Activated effector memory CD4-positive, alpha-beta T cell treated with Interleukin-2 at 50 U/mL for 16 hours (primary cell): ENCODE measurements around the gene HNRNPUL1.
A peak's percentile ranks its signal among the peaks of the same experiment; 100 is the strongest.
"Not testable (repeated sequence)": the region's sequence is repeated elsewhere in the genome, so short reads cannot be mapped to it uniquely, and the experiment has no call there.

Source experiments
- DNase-seq: peaks from one replicate; pipeline ENCODE4 v3.0.0-alpha.2; 2020

HNRNPUL1 gene

GRCh38 chr19:41327576-41328156 is 63.5 kb downstream of the HNRNPUL1 start:
- DNase-seq: peak; percentile 75

- no peak for DNase-seq
These were observed 64.1 kb downstream of the HNRNPUL1 start for GRCh38 chr19:41328157-41328841.

GRCh38 chr19:41328842-41329225 is 64.7 kb downstream of the HNRNPUL1 start:
- DNase-seq: no peak

- DNase-seq: no peak
These were observed 66.3 kb downstream of the HNRNPUL1 start for GRCh38 chr19:41330481-41330880.

- DNase-seq: no peak
These were observed 66.9 kb downstream of the HNRNPUL1 start for GRCh38 chr19:41330946-41331678.

GRCh38 chr19:41332000-41332399 is 67.8 kb downstream of the HNRNPUL1 start:
- DNase-seq: no peak

GRCh38 chr19:41332468-41332867 is 68.3 kb downstream of the HNRNPUL1 start:
- DNase-seq: no peak

- DNase-seq: no peak
These were observed 70.6 kb downstream of the HNRNPUL1 start for GRCh38 chr19:41334793-41335192.

GRCh38 chr19:41335467-41335866 is 71.3 kb downstream of the HNRNPUL1 start:
- DNase-seq: no peak

- DNase-seq: no peak
These were observed 75.8 kb downstream of the HNRNPUL1 start for GRCh38 chr19:41339936-41340335.

GRCh38 chr19:41341669-41342490 is 77.7 kb downstream of the HNRNPUL1 start:
- no peak for DNase-seq

GRCh38 chr19:41344162-41344561 is 80.0 kb downstream of the HNRNPUL1 start:
- DNase-seq: no peak

- DNase-seq: not testable (repeated sequence)
These were observed 82.7 kb downstream of the HNRNPUL1 start for GRCh38 chr19:41346916-41347315.

- DNase-seq: no peak
These were observed 86.7 kb downstream of the HNRNPUL1 start for GRCh38 chr19:41350735-41351338.

GRCh38 chr19:41351339-41352245 is 87.4 kb downstream of the HNRNPUL1 start:
- peak; percentile 80 for DNase-seq

- DNase-seq: no peak
These were observed 88.1 kb downstream of the HNRNPUL1 start for GRCh38 chr19:41352279-41352608.

GRCh38 chr19:41352609-41353465 is 88.7 kb downstream of the HNRNPUL1 start:
- DNase-seq: peak; percentile 73

- peak; percentile 93 for DNase-seq
These were observed 89.5 kb downstream of the HNRNPUL1 start, which contains the start of gene TGFB1 for GRCh38 chr19:41353466-41354342. Gene TGFB1 (minus strand): TSS chr19:41353922. CDS start chr19:41353044, 878 bp downstream.

GRCh38 chr19:41354343-41354953 is 90.3 kb downstream of the HNRNPUL1 start:
- DNase-seq: no peak
